ENCODE measurements around the gene PSMB4. TPM values are rescaled to one million over a fixed set of nuclear protein-coding genes. Genes with fewer than 3 reads are reported as not detected.
"Not testable (repeated sequence)": the region's sequence is repeated elsewhere in the genome, so short reads cannot be mapped to it uniquely, and the experiment has no call there.

PSMB4 gene
- total and polyA plus RNA-seq, 10 donors, result 184 to 371 (median 205) TPM

DNA sequence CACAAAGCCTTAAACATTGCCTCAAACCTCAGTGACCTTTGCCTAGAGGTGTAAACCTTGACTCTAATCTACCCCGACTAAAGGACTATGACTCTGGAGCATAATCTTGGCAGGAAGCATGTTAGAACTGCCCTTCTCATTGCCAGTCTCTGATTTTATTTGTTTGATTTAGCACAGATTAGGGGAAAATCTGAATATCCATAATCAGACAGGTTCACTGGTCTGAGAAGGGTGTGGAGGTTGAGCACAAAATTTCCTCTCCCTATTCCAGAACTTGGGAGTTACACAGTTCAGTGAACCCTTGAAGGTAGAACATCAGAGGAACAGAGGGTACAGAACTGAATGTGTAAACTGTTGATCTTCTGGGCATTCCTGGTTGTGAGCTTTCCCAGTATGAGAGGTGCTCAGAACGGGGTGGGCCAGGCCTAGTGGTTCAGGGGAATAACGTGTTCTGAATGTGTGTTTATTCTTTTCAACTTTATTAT lies 8.3 kb upstream of the PSMB4 start:
- 81 to 90% (median 85%) methylated on average over 3 of the region's 3 CpGs for whole genome bisulfite sequencing, 5 donors
- TF ChIP-seq POLR2A (IDR thresholded peaks at IDR 0.05) (no peak), POLR2AphosphoS5 (IDR thresholded peaks at IDR 0.05) (no peak)
- TF ChIP-seq, protein P1, sequence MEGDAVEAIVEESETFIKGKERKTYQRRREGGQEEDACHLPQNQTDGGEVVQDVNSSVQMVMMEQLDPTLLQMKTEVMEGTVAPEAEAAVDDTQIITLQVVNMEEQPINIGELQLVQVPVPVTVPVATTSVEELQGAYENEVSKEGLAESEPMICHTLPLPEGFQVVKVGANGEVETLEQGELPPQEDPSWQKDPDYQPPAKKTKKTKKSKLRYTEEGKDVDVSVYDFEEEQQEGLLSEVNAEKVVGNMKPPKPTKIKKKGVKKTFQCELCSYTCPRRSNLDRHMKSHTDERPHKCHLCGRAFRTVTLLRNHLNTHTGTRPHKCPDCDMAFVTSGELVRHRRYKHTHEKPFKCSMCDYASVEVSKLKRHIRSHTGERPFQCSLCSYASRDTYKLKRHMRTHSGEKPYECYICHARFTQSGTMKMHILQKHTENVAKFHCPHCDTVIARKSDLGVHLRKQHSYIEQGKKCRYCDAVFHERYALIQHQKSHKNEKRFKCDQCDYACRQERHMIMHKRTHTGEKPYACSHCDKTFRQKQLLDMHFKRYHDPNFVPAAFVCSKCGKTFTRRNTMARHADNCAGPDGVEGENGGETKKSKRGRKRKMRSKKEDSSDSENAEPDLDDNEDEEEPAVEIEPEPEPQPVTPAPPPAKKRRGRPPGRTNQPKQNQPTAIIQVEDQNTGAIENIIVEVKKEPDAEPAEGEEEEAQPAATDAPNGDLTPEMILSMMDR (IDR thresholded peaks at IDR 0.05 in 8 of 11, conservative IDR thresholded peaks at IDR 0.05 in 3 of 11), result no peak

DNA sequence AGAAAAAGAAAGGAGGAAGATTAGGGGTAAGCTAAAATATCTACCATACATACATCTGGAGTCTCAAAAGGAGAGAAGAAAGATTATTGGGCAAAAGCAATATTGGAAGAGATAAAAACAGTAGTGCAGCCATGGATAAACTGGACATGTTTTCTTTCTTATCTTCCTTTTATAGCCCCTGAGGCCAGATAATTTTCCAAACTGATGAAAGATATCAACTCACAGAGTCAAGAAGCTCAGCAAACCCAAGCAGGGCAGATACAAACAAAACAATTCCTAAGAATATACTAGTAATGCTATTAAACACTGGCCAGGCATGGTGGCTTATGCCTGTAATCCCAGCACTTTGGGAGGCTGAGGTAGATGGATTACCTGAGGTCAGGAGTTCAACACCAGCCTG lies 5.8 kb upstream of the PSMB4 start:
- Histone ChIP-seq H3K27me3 (replicated peaks in 1 of 7) (no peaks in the 10 kb centered on the region), H3K4me3 (no peak overlapping the region), H3K27ac (no peak overlapping the region), H3K9me3 (no peaks in the 10 kb centered on the region), H3K36me3 (no peaks in the 10 kb centered on the region), H3K4me1 (peaks cover 0 to 2% (median 1%) of the 10 kb centered on the region in 6 donors)
- intact Hi-C loops (cut with DNase I; ENCODE audit: low total_unique reads), result no loop called here
- DNase-seq, result no peak
- TF ChIP-seq POLR2A (IDR thresholded peaks at IDR 0.05), result no peak

More for the DNA sequence above, 8.3 kb upstream of the PSMB4 start:
- intact Hi-C loops (cut with DNase I; ENCODE audit: low total_unique reads), result no loop called here
- Histone ChIP-seq H3K4me3 (no peak overlapping the region), H3K36me3 (no peaks in the 10 kb centered on the region), H3K9me3 (no peaks in the 10 kb centered on the region), H3K27me3 (replicated peaks in 1 of 7) (no peaks in the 10 kb centered on the region), H3K27ac (no peak overlapping the region), H3K4me1 (no peaks in the 10 kb centered on the region)
- DNase-seq, result no peak

GRCh38 chr1:151396265-151396664 lies 3.1 kb upstream of the PSMB4 start:
- H3K27me3 ChIP-seq (replicated peaks in 1 of 7); H3K27ac ChIP-seq; DNase-seq; H3K4me3 ChIP-seq; H3K9me3 ChIP-seq; intact Hi-C loops (cut with DNase I; ENCODE audit: low total_unique reads): not testable (repeated sequence)
- 75 to 88% (median 87%) methylated on average over 5 of the region's 5 CpGs for WGBS, 5 donors
- H3K36me3 ChIP-seq, result peaks cover 0 to 11% (median 7%) of the 10 kb centered on the region in 6 donors
- H3K4me1 ChIP-seq, result peaks cover 10 to 22% (median 18%) of the 10 kb centered on the region in 6 donors

GRCh38 chr1:151401125-151401788 lies 1.9 kb downstream of the PSMB4 start:
- DNase-seq, result no peak
- no peaks in the 10 kb centered on the region for H3K9me3 ChIP-seq
- intact Hi-C loops (cut with DNase I; ENCODE audit: low total_unique reads), result no loop called here
- H3K27me3 ChIP-seq (replicated peaks in 1 of 7), result no peaks in the 10 kb centered on the region
- H3K4me3 ChIP-seq, result peak overlapping the region in 2 of 8 donors; percentile 69 to 97
- TF ChIP-seq, protein P1 (IDR thresholded peaks at IDR 0.05 in 8 of 11, conservative IDR thresholded peaks at IDR 0.05 in 3 of 11), result no peak
- TF ChIP-seq POLR2AphosphoS5 (IDR thresholded peaks at IDR 0.05) (no peak), POLR2A (IDR thresholded peaks at IDR 0.05) (no peak)
- H3K27ac ChIP-seq, result peak overlapping the region in 2 of 8 donors; percentile 94
- H3K4me1 ChIP-seq, result peaks cover 10 to 29% (median 21%) of the 10 kb centered on the region in 6 donors
- 89 to 95% (median 95%) methylated on average over 13 of the region's 13 CpGs for WGBS, 5 donors
- H3K36me3 ChIP-seq, result peaks cover 0 to 61% (median 48%) of the 10 kb centered on the region in 6 donors

- H3K9me3 ChIP-seq, result no peaks in the 10 kb centered on the region
- intact Hi-C loops (cut with DNase I; ENCODE audit: low total_unique reads), result no loop called here
- WGBS, 5 donors, result 67 to 95% (median 75%) methylated on average over 2 of the region's 2 CpGs
- no peak overlapping the region for H3K4me3 ChIP-seq
- no peaks in the 10 kb centered on the region for H3K27me3 ChIP-seq (replicated peaks in 1 of 7)
- no peak overlapping the region for H3K27ac ChIP-seq
- DNase-seq, result no peak
- H3K4me1 ChIP-seq, result peaks cover 10 to 29% (median 21%) of the 10 kb centered on the region in 6 donors
- TF ChIP-seq POLR2AphosphoS5 (IDR thresholded peaks at IDR 0.05), result no peak
- TF ChIP-seq, protein P1 (IDR thresholded peaks at IDR 0.05 in 8 of 11, conservative IDR thresholded peaks at IDR 0.05 in 3 of 11), result no peak
- no peak for TF ChIP-seq POLR2A (IDR thresholded peaks at IDR 0.05)
- peaks cover 0 to 67% (median 54%) of the 10 kb centered on the region in 6 donors for H3K36me3 ChIP-seq
Measured at GRCh38 chr1:151401860-151402259, 2.5 kb downstream of the PSMB4 start.

All from spleen (tissue), 11 donors.